ENCODE results near the gene RHOD.

GRCh38 chr11:67083786-67084366 is 27.2 kb downstream of the RHOD start:
- TF ChIP-seq POLR2A (IDR thresholded peaks at IDR 0.05) (no peak), POLR2AphosphoS5 (IDR thresholded peaks at IDR 0.05) (no peak)

All from spleen (tissue), 3 donors.